HG03095 (cell line): ENCODE results near the gene PITPNB.

Experiments used
- ATAC-seq: cut with Tn5 transposase; IDR thresholded peaks from one replicate; pipeline ENCODE4 v1.9.1; 2021; ENCODE audit warnings: moderate library complexity; ENCODE audit not compliant: unreplicated experiment

The PITPNB gene

GRCh38 chr22:27863556-27863955 is 55.5 kb downstream of the PITPNB start:
- no peak for ATAC-seq

GRCh38 chr22:27863001-27863400 is 56.1 kb downstream of the PITPNB start:
- no peak for ATAC-seq

GRCh38 chr22:27859336-27859735 is 59.7 kb downstream of the PITPNB start:
- ATAC-seq, result no peak

- no peak for ATAC-seq
Observed at GRCh38 chr22:27858626-27859025, 60.4 kb downstream of the PITPNB start.

GRCh38 chr22:27857443-27857842 is 61.6 kb downstream of the PITPNB start:
- no peak for ATAC-seq

GRCh38 chr22:27856386-27856785 is 62.7 kb downstream of the PITPNB start:
- no peak for ATAC-seq

- no peak for ATAC-seq
Observed at GRCh38 chr22:27853424-27853823, 65.6 kb downstream of the PITPNB start.

GRCh38 chr22:27851974-27852746 is 66.9 kb downstream of the PITPNB start:
- ATAC-seq, result no peak

GRCh38 chr22:27850000-27850521 is 69.0 kb downstream of the PITPNB start:
- ATAC-seq, result no peak

- ATAC-seq, result no peak
Observed at GRCh38 chr22:27848005-27848404, 71.1 kb downstream of the PITPNB start.

- no peak for ATAC-seq
Observed at GRCh38 chr22:27846910-27847309, 72.1 kb downstream of the PITPNB start.

- ATAC-seq, result no peak
Observed at GRCh38 chr22:27846248-27846757, 72.8 kb downstream of the PITPNB start.

- ATAC-seq, result no peak
Observed at GRCh38 chr22:27845644-27846043, 73.4 kb downstream of the PITPNB start.

- ATAC-seq, result no peak
Observed at GRCh38 chr22:27844656-27845591, 74.1 kb downstream of the PITPNB start.

- ATAC-seq, result no peak
Observed at GRCh38 chr22:27844256-27844655, 74.8 kb downstream of the PITPNB start.

- no peak for ATAC-seq
Observed at GRCh38 chr22:27843441-27843840, 75.6 kb downstream of the PITPNB start.

GRCh38 chr22:27842669-27843431 is 76.2 kb downstream of the PITPNB start:
- no peak for ATAC-seq

- no peak for ATAC-seq
Observed at GRCh38 chr22:27842201-27842600, 76.9 kb downstream of the PITPNB start.

- ATAC-seq, result no peak
Observed at GRCh38 chr22:27840436-27840835, 78.6 kb downstream of the PITPNB start.

GRCh38 chr22:27839057-27839660 is 79.9 kb downstream of the PITPNB start:
- no peak for ATAC-seq
